Stimulated activated CD8-positive, alpha-beta memory T cell treated with anti-CD3 and anti-CD28 coated beads, Interleukin-2, amount 100 ng/mL, for 1 hour (primary cell): ENCODE data around the gene FRMD4B.

ENCODE experiments used
- DNase-seq, 2 donors: peaks; one replicate each; pipeline ENCODE4 v3.0.0-alpha.2; 2020; ENCODE audit warnings: low read depth in 2 of 2

Gene FRMD4B

GRCh38 chr3:69126999-69127398, 258.9 kb downstream of the FRMD4B start:
- DNase-seq = no peak

- no peak for DNase-seq
These were observed 259.7 kb downstream of the FRMD4B start for GRCh38 chr3:69126216-69126615.

- no peak for DNase-seq
These were observed 263.5 kb downstream of the FRMD4B start, which contains the start of gene LMOD3 for GRCh38 chr3:69122403-69122802. Gene LMOD3 (minus strand): TSS chr3:69122595. CDS start chr3:69122386, 209 bp downstream.

GRCh38 chr3:69121950-69122349, 263.9 kb downstream of the FRMD4B start:
- DNase-seq = no peak

GRCh38 chr3:69121513-69121912, 264.4 kb downstream of the FRMD4B start:
- no peak for DNase-seq

GRCh38 chr3:69120879-69121464, 264.9 kb downstream of the FRMD4B start:
- DNase-seq = peak; percentile 64 to 67
